Activated T-cell treated with anti-CD3 and anti-CD28 coated beads, Interleukin-2, amount 50 U/mL, for 24 hours (primary cell): ENCODE results near the gene TRIML2.

Source experiments
- DNase-seq: peaks from one replicate; pipeline ENCODE4 v3.0.0-alpha.2; 2020
- H3K27ac Mint-ChIP-seq: 2 replicates; pipeline ENCODE4 v1.8.0; 2020; ENCODE audit warnings: mild to moderate bottlenecking, mixed read lengths
- H3K27me3 Mint-ChIP-seq: 2 replicates; pipeline ENCODE4 v1.8.0; 2020; ENCODE audit warnings: mixed read lengths
- H3K36me3 Mint-ChIP-seq: 2 replicates; pipeline ENCODE4 v1.8.0; 2020; ENCODE audit warnings: low read depth, mixed read lengths
- H3K4me1 Mint-ChIP-seq: 2 replicates; pipeline ENCODE4 v1.8.0; 2020; ENCODE audit warnings: low read depth, mixed read lengths
- H3K4me3 Mint-ChIP-seq: 2 replicates; pipeline ENCODE4 v1.8.0; 2020; ENCODE audit warnings: mild to moderate bottlenecking, moderate library complexity, mixed read lengths
- H3K9me3 Mint-ChIP-seq: 2 replicates; pipeline ENCODE4 v1.8.0; 2020; ENCODE audit warnings: mixed read lengths

Gene TRIML2, protein sequence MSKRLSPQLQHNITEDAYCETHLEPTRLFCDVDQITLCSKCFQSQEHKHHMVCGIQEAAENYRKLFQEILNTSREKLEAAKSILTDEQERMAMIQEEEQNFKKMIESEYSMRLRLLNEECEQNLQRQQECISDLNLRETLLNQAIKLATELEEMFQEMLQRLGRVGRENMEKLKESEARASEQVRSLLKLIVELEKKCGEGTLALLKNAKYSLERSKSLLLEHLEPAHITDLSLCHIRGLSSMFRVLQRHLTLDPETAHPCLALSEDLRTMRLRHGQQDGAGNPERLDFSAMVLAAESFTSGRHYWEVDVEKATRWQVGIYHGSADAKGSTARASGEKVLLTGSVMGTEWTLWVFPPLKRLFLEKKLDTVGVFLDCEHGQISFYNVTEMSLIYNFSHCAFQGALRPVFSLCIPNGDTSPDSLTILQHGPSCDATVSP

DNA sequence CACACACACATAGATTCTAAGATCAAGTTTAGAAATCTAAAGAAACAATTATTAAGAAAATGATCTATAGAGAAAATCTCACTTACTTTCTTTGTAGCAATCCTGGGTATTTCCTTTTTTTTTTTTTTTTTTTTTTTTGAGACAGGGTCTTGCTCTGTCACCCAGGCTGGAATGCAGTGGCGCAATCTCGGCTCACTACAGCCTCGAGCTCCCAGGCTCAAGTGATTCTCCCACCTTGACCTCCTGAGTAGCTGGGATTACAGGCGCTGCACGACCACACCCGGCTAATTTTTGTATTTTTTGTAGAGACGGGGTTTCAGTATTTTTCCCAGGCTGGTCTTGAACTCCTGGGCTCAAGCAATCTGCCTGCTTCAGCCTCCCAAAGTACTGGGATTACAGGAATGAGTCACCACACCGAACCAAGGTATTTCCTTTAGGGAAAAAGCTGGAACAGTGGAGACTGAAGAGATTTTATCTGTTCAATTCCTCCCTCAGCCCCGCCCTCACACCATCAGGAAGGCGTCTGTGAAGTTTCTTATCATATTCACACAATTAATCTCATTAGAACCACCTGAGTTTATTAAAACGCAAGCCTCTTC is at the start of gene TRIML2:
Gene TRIML2 (minus strand): TSS at position 447 of the 599 bp plus-strand sequence. CDS start 4,235 bp downstream, outside the sequence.
- Mint-ChIP-seq H3K9me3 (peaks cover 13% of the 10 kb centered on the region), H3K4me3 (no peak within 1 kb of the TSS), H3K4me1 (no peaks in the 10 kb centered on the region), H3K36me3 (no peaks in the 10 kb centered on the region), H3K27me3 (no peaks in the 10 kb centered on the region), H3K27ac (no peak within 1 kb of the TSS)
- no peak for DNase-seq

DNA sequence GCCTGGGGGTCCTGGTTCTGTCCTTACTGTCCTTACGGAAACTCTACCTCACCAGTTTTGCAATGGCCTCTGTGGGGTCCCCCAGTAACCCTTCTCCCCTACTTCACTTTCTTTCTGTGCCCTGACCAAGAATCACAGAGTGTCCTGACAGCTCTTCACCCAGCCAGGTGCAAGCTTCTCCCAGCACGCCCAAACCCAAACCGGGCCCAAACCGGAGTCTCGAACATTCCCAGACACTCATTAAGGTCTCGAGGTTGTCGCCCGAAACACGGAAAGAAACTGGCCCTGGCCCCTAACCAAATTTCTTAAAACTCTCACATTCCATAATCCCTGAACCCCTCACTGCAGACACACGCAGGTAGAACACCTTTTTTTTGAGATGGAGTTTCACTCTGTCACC is 48.9 kb upstream of the TRIML2 start:
- Mint-ChIP-seq H3K4me1 (no peaks in the 10 kb centered on the region), H3K27me3 (no peaks in the 10 kb centered on the region), H3K9me3 (peaks cover 7% of the 10 kb centered on the region), H3K36me3 (peaks cover 3% of the 10 kb centered on the region), H3K4me3 (no peak overlapping the region), H3K27ac (no peak overlapping the region)
- no peak for DNase-seq

DNA sequence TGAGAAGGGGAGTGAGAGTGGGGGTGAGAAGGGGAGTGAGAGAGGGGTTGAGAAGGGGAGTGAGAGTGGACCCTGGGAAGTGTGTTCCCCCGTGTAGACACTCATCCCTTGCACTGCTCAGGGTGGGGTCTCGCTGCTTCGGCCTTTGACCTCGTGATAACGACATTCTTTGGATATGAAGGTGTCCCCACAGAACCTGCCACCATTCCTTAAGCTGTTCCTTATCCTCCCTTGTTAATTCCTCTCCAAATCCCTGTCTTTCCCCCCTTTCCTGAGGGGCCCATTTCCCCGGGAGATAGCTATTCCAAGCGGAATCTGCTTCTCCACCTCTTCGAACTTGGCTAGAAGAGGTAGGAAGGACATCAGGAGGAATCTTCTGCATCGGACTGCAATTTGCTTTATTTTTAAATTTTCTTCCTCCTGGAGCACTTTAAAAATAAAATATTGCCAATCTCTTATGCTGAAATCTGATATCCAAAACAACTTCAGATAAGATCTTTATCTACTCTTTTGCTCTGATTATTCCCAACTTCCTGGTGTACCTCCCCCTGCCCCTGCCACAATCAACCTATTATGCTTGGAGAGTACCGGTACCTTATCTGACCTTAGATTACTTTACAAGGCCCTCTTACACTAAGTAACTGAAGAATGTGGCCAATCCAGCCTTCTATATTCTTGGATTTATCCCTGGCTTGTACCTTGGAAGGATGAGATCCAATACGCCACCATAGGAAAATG is 45.4 kb upstream of the TRIML2 start:
- no peak for DNase-seq
- Mint-ChIP-seq H3K27ac (no peak overlapping the region), H3K9me3 (peaks cover 7% of the 10 kb centered on the region), H3K36me3 (peaks cover 3% of the 10 kb centered on the region), H3K4me3 (no peak overlapping the region), H3K27me3 (no peaks in the 10 kb centered on the region), H3K4me1 (no peaks in the 10 kb centered on the region)

DNA sequence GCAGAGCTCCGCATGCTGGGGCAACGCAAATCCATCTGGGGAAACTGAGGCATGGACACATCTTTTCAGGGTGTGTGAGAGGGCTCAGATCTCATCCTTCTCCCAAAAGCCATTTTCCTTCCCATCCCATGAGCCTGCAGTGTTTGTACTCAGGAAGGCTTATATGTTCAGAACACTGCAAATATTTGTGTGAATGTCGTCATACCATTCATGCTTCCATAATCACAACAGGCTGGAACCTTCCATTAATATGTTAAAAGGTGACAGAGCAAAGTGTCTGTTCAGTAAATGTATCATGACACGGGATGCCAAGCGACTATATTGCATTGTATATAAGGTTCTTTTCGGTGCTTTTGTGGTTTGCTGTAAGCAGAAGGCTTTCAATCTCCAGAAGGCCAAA is 38.4 kb upstream of the TRIML2 start:
- Mint-ChIP-seq H3K36me3 (no peaks in the 10 kb centered on the region), H3K4me1 (no peaks in the 10 kb centered on the region)
- DNase-seq = no peak

DNA sequence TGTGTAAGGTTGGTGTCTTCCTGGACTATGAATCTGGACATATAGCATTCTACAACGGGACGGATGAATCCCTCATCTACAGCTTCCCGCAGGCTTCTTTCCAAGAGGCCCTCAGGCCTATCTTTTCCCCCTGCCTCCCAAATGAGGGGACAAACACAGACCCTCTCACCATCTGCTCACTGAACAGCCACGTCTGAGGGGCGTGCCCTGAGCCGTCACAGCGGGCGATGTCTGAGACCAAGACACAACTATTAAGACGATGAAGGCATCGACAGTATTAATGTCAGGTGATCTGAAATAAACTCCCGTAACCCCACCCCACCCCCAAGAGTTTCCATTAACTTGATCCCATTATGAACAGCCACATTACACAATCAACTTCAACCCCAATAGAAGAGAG is 37.8 kb upstream of the TRIML2 start:
- H3K27me3 Mint-ChIP-seq = no peaks in the 10 kb centered on the region
- H3K4me1 Mint-ChIP-seq = no peaks in the 10 kb centered on the region
- no peak overlapping the region for H3K4me3 Mint-ChIP-seq
- DNase-seq = no peak
- H3K27ac Mint-ChIP-seq = no peak overlapping the region
- H3K9me3 Mint-ChIP-seq = peaks cover 10% of the 10 kb centered on the region
- H3K36me3 Mint-ChIP-seq = no peaks in the 10 kb centered on the region

More for the DNA sequence above, 38.4 kb upstream of the TRIML2 start:
- no peak overlapping the region for H3K4me3 Mint-ChIP-seq
- no peaks in the 10 kb centered on the region for H3K27me3 Mint-ChIP-seq
- H3K27ac Mint-ChIP-seq = no peak overlapping the region
- H3K9me3 Mint-ChIP-seq = peaks cover 10% of the 10 kb centered on the region

DNA sequence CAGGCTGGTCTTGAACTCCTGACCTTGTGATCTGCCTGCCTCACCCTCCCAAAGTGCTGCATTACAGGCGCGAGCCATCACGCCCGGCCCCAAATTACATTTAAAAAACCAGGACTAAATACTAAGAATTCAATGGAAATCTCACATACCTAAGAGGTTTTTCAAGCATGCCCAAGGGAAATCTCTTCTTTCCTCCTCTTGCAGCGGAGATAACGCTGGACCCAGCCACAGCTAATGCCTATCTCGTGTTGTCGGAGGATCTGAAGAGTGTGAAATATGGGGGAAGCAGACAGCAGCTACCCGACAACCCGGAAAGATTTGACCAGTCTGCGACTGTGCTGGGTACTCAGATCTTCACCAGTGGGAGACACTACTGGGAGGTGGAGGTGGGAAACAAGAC is 37.2 kb upstream of the TRIML2 start:
- peaks cover 10% of the 10 kb centered on the region for H3K9me3 Mint-ChIP-seq
- H3K36me3 Mint-ChIP-seq = no peaks in the 10 kb centered on the region
- H3K4me1 Mint-ChIP-seq = no peaks in the 10 kb centered on the region
- DNase-seq = no peak
- H3K27ac Mint-ChIP-seq = no peak overlapping the region
- H3K4me3 Mint-ChIP-seq = no peak overlapping the region
- H3K27me3 Mint-ChIP-seq = no peaks in the 10 kb centered on the region

DNA sequence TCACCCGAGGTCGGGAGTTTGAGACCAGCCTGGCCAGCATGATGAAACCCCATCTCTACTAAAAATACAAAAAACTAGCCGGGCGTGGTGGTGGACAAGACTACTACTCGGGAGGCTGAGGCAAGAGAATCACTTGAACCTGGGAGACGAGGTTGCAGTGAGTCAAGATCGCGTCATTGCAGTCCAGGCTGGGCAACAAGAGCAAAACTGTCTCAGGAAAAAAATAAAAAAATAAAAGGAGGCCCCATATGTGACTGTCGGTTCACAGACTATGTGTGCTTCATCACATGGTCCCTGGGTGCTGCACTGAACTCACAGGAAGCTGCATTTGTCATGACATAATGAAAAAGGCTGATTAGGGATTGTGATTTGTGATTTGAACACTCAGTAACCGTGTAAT is 36.2 kb upstream of the TRIML2 start:
- H3K27me3 Mint-ChIP-seq = no peaks in the 10 kb centered on the region
- H3K4me3 Mint-ChIP-seq = no peak overlapping the region
- H3K9me3 Mint-ChIP-seq = peaks cover 13% of the 10 kb centered on the region
- no peaks in the 10 kb centered on the region for H3K36me3 Mint-ChIP-seq
- no peak for DNase-seq
- H3K4me1 Mint-ChIP-seq = no peaks in the 10 kb centered on the region
- no peak overlapping the region for H3K27ac Mint-ChIP-seq

DNA sequence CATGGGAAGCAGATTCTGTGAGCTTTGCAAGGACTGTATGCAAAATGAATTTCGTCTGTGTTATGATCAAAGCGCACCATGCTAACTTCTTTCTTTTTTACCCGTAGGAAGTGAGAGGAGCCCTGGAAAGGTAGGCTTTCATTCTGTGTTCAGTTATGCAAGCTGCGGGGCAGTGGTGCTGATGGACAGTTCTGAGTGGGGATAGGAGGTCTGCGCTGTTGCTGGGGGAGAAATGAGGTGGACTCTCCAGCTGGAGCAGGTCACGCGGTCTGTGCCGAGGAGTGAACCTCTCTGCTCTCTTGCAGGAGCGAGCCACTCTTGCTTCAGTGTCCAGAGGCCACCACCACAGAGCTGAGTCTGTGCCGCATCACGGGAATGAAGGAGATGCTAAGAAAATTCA is 34.3 kb upstream of the TRIML2 start:
- no peak for DNase-seq
- Mint-ChIP-seq H3K36me3 (no peaks in the 10 kb centered on the region), H3K9me3 (peaks cover 13% of the 10 kb centered on the region), H3K27ac (no peak overlapping the region), H3K27me3 (no peaks in the 10 kb centered on the region), H3K4me3 (no peak overlapping the region), H3K4me1 (no peaks in the 10 kb centered on the region)

DNA sequence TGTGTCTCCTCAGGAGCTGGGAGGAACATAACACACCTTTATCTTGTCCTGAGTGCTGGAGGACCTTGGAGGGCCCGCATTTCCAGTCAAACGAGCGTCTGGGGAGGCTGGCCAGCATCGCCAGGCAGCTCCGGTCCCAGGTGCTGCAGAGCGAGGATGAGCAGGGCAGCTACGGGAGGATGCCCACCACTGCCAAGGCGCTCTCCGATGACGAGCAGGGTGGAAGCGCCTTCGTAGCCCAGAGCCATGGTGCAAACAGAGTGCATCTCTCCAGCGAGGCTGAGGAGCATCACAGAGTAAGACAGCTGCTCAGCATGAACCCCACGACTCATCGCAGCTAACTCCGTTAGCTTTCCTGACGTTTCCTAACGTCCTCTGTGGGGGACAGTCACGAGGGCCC is 30.3 kb upstream of the TRIML2 start:
- Mint-ChIP-seq H3K4me3 (no peak overlapping the region), H3K9me3 (peaks cover 12% of the 10 kb centered on the region), H3K27me3 (no peaks in the 10 kb centered on the region), H3K27ac (no peak overlapping the region), H3K36me3 (no peaks in the 10 kb centered on the region), H3K4me1 (no peaks in the 10 kb centered on the region)
- no peak for DNase-seq

DNA sequence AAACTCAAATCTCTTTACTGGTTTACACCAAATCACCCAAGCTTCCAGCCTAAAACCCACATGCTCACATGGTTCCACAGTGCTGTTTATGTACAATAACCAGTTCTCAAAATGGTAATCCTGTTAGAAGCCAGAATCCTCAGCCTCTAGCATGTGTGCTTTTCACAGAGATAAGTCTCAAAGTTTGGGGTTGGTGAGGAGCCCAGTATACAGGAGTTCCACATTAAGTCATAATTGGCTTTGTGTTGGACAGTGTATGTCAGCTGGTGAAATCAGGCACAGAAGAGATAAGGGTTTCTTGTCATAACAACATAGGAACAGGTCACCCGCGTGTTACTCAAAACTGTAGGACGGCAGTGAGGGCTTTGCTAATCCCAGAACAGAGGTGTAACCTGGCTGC is 29.7 kb upstream of the TRIML2 start, which contains the start of gene TRIML1:
Gene TRIML1 (plus strand): TSS at position 301 of the 400 bp plus-strand sequence. CDS start 118 bp downstream, outside the sequence.
- no peak for DNase-seq
- H3K36me3 Mint-ChIP-seq = no peaks in the 10 kb centered on the region
- no peaks in the 10 kb centered on the region for H3K27me3 Mint-ChIP-seq
- H3K27ac Mint-ChIP-seq = no peak within 1 kb of the TSS
- peaks cover 10% of the 10 kb centered on the region for H3K9me3 Mint-ChIP-seq
- H3K4me3 Mint-ChIP-seq = no peak within 1 kb of the TSS
- no peaks in the 10 kb centered on the region for H3K4me1 Mint-ChIP-seq

DNA sequence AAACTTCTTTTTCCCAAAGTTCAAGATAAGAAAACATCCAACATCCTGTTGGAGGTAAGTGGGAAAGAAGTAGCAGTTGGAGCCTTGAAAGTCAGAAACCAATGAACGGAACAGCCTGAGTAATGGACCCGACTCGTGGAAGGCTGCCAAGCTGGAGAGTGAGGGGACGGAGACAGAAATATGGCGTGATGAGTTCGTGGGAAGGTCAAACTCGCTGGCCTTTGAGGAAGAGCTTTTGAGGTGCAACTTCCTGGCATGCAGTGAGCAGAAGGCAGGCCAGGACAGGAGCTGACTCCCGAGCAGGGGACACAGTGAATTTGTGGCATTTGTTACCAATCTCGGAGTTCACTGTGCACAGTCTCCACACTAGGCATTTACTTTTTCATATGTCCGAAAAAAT is 28.8 kb upstream of the TRIML2 start:
- H3K4me1 Mint-ChIP-seq = no peaks in the 10 kb centered on the region
- H3K36me3 Mint-ChIP-seq = no peaks in the 10 kb centered on the region
- no peak overlapping the region for H3K4me3 Mint-ChIP-seq
- DNase-seq = no peak
- no peak overlapping the region for H3K27ac Mint-ChIP-seq
- peaks cover 10% of the 10 kb centered on the region for H3K9me3 Mint-ChIP-seq
- H3K27me3 Mint-ChIP-seq = no peaks in the 10 kb centered on the region

DNA sequence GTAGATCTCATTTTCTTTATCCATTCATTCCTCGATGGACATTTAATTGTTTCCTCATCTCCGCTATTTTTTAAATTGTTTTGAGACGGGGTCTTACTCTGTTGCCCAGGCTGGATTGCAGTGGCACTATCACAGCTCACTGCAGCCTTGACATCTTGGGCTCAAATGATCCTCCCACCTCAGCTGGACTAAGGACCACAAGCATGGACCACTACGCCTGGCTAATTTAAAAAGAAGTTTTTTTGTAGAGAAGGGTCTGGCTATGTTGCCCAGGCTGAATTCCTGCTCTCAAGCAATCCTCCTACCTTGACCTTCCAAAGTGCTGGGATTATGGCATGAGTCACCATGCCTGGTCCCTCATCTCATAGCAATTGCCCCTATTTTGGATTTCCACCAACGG is 22.8 kb upstream of the TRIML2 start:
- Mint-ChIP-seq H3K4me3 (no peak overlapping the region), H3K4me1 (peaks cover 2% of the 10 kb centered on the region), H3K36me3 (no peaks in the 10 kb centered on the region), H3K9me3 (peaks cover 15% of the 10 kb centered on the region), H3K27ac (no peak overlapping the region), H3K27me3 (no peaks in the 10 kb centered on the region)
- no peak for DNase-seq

DNA sequence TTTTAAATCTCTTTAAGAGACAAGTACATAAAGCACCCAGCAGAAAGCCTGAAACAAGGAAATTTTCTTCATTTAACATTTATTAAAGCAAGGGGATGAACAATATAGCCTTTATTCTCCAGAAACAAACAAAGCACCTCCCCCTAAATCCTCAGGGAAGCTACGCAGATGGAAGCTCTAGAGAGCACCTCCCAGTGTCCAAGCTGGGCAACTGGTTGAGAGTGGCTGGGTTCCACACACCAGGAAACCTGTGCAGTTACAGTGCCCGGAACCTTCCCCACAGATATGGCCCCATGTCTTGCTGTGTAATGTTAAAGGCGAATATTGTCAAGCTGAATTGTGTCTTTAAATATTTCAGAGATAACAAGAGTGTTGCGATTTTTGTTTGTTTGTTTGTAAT is 21.0 kb upstream of the TRIML2 start:
- Mint-ChIP-seq H3K4me3 (no peak overlapping the region), H3K4me1 (peaks cover 3% of the 10 kb centered on the region), H3K27ac (no peak overlapping the region), H3K27me3 (no peaks in the 10 kb centered on the region), H3K9me3 (peaks cover 16% of the 10 kb centered on the region), H3K36me3 (no peaks in the 10 kb centered on the region)
- DNase-seq = no peak

DNA sequence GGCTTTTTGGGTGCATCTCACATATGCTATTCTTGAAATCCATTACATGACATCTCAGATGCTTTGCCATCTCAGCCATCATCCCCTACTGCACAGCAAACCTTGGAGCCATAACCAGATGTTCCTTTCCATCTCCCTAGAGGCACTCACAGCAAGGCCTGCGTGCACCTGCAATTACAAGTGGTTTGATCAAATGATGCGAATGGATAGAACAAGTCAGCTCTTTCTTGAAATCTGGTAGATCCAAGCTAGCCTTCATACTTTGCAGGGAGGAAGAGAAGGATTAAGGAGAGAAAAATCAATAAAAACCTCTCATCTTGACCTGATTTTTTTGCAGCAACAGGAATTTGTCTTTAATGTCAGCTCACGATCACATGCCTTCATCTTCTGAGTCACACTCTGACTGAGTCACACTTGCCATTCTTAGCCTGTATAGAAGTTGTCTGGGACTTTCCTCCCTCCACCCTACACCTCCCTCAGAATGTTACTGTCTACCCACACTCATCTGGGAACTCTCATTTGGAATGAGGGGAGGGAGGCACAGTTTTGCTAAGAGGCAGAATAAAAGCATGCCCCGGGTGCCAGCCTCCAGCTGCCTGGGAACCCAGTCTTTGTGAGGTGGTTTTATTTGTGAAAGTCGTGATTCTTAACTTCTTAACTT is 17.9 kb upstream of the TRIML2 start:
- no peak for DNase-seq
- H3K27ac Mint-ChIP-seq = no peak overlapping the region
- H3K27me3 Mint-ChIP-seq = no peaks in the 10 kb centered on the region
- H3K4me1 Mint-ChIP-seq = peaks cover 3% of the 10 kb centered on the region
- no peaks in the 10 kb centered on the region for H3K36me3 Mint-ChIP-seq
- H3K4me3 Mint-ChIP-seq = no peak overlapping the region
- peaks cover 20% of the 10 kb centered on the region for H3K9me3 Mint-ChIP-seq
